ENCODE measurements around the gene MIOS.

MIOS gene

DNA sequence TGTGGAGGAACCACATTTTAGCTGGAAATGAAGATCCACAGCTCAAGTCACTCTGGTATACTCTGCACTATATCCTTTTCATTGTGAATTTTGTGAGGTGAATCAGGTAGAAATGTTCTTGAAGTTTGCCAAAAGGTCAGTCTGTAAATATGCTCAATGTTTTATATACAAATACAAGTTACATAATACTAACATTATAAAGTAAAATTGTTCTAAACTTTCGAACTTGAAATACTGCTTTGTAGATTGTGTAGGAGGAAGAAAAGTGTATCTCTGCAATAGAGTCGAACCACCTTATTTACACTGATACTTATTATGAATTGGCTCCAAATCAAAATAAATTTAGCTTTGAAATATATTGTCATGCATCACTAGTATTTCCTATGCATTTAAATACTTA is 7.0 kb downstream of the MIOS start:
- H3K4me3 ChIP-seq (ENCODE audit: low read depth, low read length) = no peak overlapping the region
- DNase-seq (ENCODE audit: low read depth, low spot score) = no peak
- in situ Hi-C loops (cut with HindIII; ENCODE audit: low sequenced_read_pairs) = no loop called here
- TF ChIP-seq, protein P1, sequence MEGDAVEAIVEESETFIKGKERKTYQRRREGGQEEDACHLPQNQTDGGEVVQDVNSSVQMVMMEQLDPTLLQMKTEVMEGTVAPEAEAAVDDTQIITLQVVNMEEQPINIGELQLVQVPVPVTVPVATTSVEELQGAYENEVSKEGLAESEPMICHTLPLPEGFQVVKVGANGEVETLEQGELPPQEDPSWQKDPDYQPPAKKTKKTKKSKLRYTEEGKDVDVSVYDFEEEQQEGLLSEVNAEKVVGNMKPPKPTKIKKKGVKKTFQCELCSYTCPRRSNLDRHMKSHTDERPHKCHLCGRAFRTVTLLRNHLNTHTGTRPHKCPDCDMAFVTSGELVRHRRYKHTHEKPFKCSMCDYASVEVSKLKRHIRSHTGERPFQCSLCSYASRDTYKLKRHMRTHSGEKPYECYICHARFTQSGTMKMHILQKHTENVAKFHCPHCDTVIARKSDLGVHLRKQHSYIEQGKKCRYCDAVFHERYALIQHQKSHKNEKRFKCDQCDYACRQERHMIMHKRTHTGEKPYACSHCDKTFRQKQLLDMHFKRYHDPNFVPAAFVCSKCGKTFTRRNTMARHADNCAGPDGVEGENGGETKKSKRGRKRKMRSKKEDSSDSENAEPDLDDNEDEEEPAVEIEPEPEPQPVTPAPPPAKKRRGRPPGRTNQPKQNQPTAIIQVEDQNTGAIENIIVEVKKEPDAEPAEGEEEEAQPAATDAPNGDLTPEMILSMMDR (IDR thresholded peaks at IDR 0.05; ENCODE audit: low read depth, low read length) = no peak

DNA sequence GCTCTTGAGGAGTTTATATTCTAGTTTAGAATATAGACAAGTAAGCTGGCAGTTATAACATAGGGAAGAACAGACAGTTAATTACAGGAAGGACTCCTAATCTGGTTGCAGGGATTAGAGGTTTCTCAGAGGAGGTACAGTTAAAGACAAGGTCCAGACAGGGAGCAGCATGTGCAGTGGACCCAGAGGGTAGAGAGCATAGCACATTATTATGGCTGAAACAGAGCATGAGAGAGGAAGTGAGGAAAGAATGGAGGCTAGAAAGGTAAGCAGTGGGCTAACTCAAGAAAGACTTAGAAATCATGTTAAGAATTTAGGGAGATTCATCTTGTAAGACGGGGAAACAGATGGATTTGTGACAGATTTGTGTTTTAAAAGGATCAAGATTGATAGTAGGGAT is 9.7 kb downstream of the MIOS start:
- DNase-seq (ENCODE audit: low read depth, low spot score) = no peak
- H3K4me3 ChIP-seq (ENCODE audit: low read depth, low read length) = no peak overlapping the region
- in situ Hi-C loops (cut with HindIII; ENCODE audit: low sequenced_read_pairs) = no loop called here
- TF ChIP-seq, protein P1 (IDR thresholded peaks at IDR 0.05; ENCODE audit: low read depth, low read length) = no peak

- TF ChIP-seq, protein P1 (IDR thresholded peaks at IDR 0.05; ENCODE audit: low read depth, low read length) = no peak
- in situ Hi-C loops (cut with HindIII; ENCODE audit: low sequenced_read_pairs) = no loop called here
- H3K4me3 ChIP-seq (ENCODE audit: low read depth, low read length) = no peak overlapping the region
- DNase-seq (ENCODE audit: low read depth, low spot score) = no peak
Observed at GRCh38 chr7:7577888-7578287, 11.2 kb downstream of the MIOS start.

GRCh38 chr7:7579638-7580037 is 13.0 kb downstream of the MIOS start:
- in situ Hi-C loops (cut with HindIII; ENCODE audit: low sequenced_read_pairs) = no loop called here
- H3K4me3 ChIP-seq (ENCODE audit: low read depth, low read length) = no peak overlapping the region
- DNase-seq (ENCODE audit: low read depth, low spot score) = no peak
- TF ChIP-seq, protein P1 (IDR thresholded peaks at IDR 0.05; ENCODE audit: low read depth, low read length) = no peak

GRCh38 chr7:7581531-7582179 is 15.0 kb downstream of the MIOS start:
- no peak overlapping the region for H3K4me3 ChIP-seq (ENCODE audit: low read depth, low read length)
- TF ChIP-seq, protein P1 (IDR thresholded peaks at IDR 0.05; ENCODE audit: low read depth, low read length) = no peak
- in situ Hi-C loops (cut with HindIII; ENCODE audit: low sequenced_read_pairs) = no loop called here
- DNase-seq (ENCODE audit: low read depth, low spot score) = no peak

DNA sequence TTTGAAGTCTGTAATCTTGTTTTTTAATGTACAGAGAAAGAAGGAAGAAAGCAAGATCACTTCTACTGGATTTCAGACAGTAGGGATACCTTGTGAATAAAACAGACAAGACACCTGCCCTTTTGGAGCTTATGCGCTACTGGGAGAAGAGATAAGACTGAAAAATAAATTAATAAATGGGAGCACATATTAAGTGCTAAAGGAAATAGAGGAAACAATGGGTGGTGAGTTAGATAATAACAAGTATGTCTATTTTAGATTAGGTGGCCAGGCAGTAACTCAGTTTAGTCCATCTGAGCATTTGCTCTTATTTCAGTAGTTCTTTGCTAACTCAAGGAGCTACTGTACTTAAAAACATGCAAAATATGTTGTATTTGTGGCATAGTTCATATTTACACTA is 15.9 kb downstream of the MIOS start:
- H3K4me3 ChIP-seq (ENCODE audit: low read depth, low read length) = no peak overlapping the region
- DNase-seq (ENCODE audit: low read depth, low spot score) = no peak
- TF ChIP-seq, protein P1 (IDR thresholded peaks at IDR 0.05; ENCODE audit: low read depth, low read length) = no peak
- in situ Hi-C loops (cut with HindIII; ENCODE audit: low sequenced_read_pairs) = no loop called here

Data from astrocyte of the spinal cord (primary cell).